Inferior parietal cortex (tissue), 1 donor: ENCODE data around the gene GMDS.

ENCODE experiments used
- DNase-seq: peaks from one replicate; pipeline ENCODE4 v3.0.0-alpha.2; 2016; ENCODE audit errors: extremely low spot score

The GMDS gene

GRCh38 chr6:1625794-1626435 lies 619.5 kb downstream of the GMDS start:
- no peak for DNase-seq

GRCh38 chr6:1624851-1625781 lies 620.3 kb downstream of the GMDS start:
- no peak for DNase-seq

GRCh38 chr6:1624058-1624850 lies 621.2 kb downstream of the GMDS start:
- DNase-seq: no peak

- DNase-seq: no peak
Measured at GRCh38 chr6:1623769-1624057, 621.7 kb downstream of the GMDS start.

- DNase-seq: no peak
Measured at GRCh38 chr6:1622851-1623768, 622.3 kb downstream of the GMDS start.

GRCh38 chr6:1622220-1622850 lies 623.1 kb downstream of the GMDS start:
- no peak for DNase-seq

GRCh38 chr6:1621070-1621701 lies 624.2 kb downstream of the GMDS start:
- DNase-seq: no peak

- no peak for DNase-seq
Measured at GRCh38 chr6:1620504-1621069, 624.8 kb downstream of the GMDS start.

- DNase-seq: no peak
Measured at GRCh38 chr6:1619673-1620503, 625.5 kb downstream of the GMDS start.

GRCh38 chr6:1619098-1619672 lies 626.2 kb downstream of the GMDS start:
- DNase-seq: no peak

GRCh38 chr6:1618311-1619097 lies 626.9 kb downstream of the GMDS start:
- no peak for DNase-seq

- DNase-seq: no peak
Measured at GRCh38 chr6:1617466-1618310, 627.7 kb downstream of the GMDS start.

GRCh38 chr6:1616701-1617463 lies 628.5 kb downstream of the GMDS start:
- DNase-seq: no peak

GRCh38 chr6:1615853-1616420 lies 629.5 kb downstream of the GMDS start:
- no peak for DNase-seq

- no peak for DNase-seq
Measured at GRCh38 chr6:1615151-1615852, 630.1 kb downstream of the GMDS start.
